Measurements from ENCODE around the gene C6orf118.

DNA sequence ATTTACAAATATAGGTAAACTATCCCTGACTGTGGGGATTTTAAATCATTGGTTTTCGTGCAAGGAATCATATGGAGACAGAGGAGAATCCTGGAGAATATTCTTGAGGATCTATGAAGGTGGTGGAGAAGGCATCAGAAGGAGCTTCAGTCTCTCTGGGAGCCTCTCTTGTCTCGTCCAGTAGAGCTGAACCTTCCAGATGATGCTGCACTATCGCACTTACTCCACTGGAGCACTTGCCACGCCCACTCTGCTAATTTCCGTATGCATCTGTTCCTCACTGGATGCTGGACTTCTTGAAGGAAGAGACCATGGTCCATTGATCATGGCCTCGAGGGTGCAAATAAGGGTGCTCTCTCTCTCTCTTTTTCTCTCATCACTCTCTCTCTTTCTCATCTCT lies 36.8 kb downstream of the C6orf118 start:
- TF ChIP-seq RFX5 (IDR thresholded peaks at IDR 0.05; ENCODE audit: borderline replicate concordance, low read depth, low read length) (no peak), CHD1 (IDR thresholded peaks at IDR 0.05; ENCODE audit: low read depth, low read length) (no peak), ATF2 (IDR thresholded peaks at IDR 0.05; ENCODE audit: low read length) (no peak), CTCF (IDR thresholded peaks at IDR 0.05; ENCODE audit: control extremely low read depth in 1 of 3, insufficient read depth in 1 of 3, low read depth in 1 of 3, low read length in 3 of 3) (no peak), TAF1 (IDR thresholded peaks at IDR 0.05; ENCODE audit: low read depth, low read length) (no peak), POLR2AphosphoS5 (IDR thresholded peaks at IDR 0.05; ENCODE audit: low read depth, low read length) (no peak), FOSL1 (IDR thresholded peaks at IDR 0.05; ENCODE audit: insufficient read depth, low read depth, low read length) (no peak), RAD21 (IDR thresholded peaks at IDR 0.05 in 1 of 2, conservative IDR thresholded peaks at IDR 0.05 in 1 of 2; ENCODE audit: low read depth in 2 of 2, low read length in 2 of 2) (no peak), SP1 (IDR thresholded peaks at IDR 0.05; ENCODE audit: low read depth, low read length) (no peak), ATF3 (IDR thresholded peaks at IDR 0.05; ENCODE audit: insufficient read depth, low read depth, low read length) (no peak)
